HG02571 (cell line): Measurements from ENCODE around the gene MEIS2.

Experiments
- ATAC-seq: cut with Tn5 transposase; IDR thresholded peaks from one replicate; pipeline ENCODE4 v1.9.1; 2021; ENCODE audit warnings: mild to moderate bottlenecking, moderate library complexity; ENCODE audit not compliant: unreplicated experiment

MEIS2 gene

GRCh38 chr15:36881516-36881915 lies 218.8 kb downstream of the MEIS2 start:
- no peak for ATAC-seq

GRCh38 chr15:36880913-36881460 lies 219.4 kb downstream of the MEIS2 start:
- ATAC-seq = no peak

- no peak for ATAC-seq
These were observed 220.0 kb downstream of the MEIS2 start for GRCh38 chr15:36880224-36880912.

GRCh38 chr15:36879568-36880222 lies 220.7 kb downstream of the MEIS2 start:
- ATAC-seq = no peak

GRCh38 chr15:36878684-36879262 lies 221.6 kb downstream of the MEIS2 start:
- no peak for ATAC-seq

DNA sequence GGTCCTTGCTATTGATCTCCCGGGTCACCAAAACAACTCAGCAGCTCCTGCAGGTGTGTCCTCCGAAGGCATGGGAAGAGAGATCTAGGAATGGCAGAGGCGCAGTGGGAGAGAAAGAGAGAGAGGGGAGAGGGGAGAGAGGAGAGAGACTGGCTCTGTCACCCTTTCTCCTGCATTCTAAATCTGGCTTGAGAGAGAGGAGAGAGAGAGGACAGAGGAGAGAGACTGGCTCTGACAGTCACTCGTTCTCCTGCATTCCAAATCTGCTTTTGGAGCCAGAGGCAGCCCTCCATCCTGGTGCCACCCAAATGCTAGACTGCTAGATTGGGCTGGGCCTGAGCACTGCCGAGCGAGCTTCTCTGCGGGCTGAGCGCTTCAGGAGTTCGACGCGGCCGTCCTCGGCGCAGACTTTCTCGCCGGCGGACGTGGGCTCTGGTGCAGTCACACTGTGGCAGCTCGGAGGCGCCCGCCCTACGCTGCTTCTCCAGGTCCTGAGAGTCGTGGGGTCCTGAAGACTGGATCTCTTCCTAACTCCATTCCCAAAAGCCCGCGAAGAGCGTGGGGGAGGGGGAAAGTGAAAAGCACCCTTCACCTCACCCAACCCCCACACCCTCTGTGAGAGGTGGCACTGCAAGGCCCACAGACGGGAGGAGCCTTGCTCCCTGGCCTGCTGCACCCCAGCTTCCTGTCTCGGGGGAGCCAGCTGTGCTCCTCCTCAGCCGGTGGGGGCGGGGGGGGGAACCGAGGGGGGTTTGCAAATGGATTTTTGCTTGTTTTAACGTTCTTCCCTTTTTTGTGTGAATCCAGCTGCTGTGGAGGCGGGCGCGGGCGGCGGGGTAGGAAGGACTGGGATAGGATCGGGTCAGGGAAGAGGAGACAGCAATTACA lies 222.3 kb downstream of the MEIS2 start:
- no peak for ATAC-seq

- no peak for ATAC-seq
These were observed 223.1 kb downstream of the MEIS2 start for GRCh38 chr15:36877294-36877693.

DNA sequence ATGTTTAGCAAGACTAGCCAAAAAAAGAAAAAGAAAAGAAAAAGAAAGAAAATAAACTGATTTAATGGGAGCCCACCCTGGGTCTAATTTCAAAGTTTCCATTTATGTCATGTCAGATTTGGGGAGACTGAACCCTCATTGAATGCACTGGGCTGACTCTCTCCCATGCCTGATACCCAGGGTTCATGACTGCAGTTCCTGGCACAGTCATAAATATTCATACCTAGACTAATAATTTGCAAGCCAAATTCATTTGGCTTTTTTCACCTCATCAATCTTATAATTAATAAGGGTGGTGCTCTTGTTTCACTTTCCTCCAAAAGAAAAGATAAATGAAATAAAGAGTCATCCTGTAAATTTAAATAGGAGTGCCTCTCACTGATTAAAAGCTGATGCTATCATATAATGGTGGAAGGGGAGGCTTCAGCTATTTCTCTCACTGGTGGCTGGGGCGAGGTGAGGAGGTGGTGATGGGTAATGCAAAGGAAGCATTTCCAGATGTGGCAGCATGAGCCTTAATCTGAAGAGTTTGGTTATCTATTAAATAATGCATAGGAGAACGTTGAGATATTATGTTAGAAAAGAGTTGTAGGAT lies 224.5 kb downstream of the MEIS2 start:
- ATAC-seq = no peak

DNA sequence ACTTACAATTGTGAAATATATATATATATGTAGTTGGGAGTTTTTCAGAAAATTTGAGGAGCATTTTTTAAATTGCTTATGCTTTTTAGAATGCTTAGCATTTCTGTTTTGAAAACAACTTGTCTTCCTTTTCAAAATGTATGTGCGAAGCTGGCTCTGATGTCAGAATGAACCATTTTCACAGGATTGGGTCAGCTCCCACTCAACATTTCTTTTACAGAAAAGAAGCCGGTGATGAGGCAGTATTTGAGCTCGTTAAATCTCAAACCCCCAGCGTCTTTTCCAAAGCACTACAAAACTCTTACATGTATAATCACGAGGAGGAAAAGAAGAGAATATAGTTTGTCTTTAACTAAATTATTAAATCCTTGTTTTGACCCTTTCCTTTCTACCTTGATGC lies 225.4 kb downstream of the MEIS2 start:
- no peak for ATAC-seq

DNA sequence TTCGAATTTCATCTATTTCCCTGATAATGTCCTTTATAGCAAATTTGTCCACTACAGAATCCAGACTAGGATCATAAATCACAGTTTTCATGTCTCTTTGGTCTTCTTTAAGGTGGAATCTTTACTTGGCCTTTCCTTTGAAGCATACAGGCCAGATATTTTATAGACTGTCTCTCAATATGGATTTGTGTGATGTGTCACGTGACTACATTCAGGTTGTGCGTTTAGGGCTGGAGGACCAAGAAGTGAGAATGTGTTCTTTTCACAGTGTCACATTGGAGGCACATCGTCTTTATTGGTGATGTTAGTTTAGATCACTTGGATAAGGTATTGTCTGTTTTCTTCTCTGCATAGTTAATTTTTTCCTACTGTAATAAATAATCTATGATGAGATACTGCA lies 232.9 kb downstream of the MEIS2 start:
- ATAC-seq = no peak

DNA sequence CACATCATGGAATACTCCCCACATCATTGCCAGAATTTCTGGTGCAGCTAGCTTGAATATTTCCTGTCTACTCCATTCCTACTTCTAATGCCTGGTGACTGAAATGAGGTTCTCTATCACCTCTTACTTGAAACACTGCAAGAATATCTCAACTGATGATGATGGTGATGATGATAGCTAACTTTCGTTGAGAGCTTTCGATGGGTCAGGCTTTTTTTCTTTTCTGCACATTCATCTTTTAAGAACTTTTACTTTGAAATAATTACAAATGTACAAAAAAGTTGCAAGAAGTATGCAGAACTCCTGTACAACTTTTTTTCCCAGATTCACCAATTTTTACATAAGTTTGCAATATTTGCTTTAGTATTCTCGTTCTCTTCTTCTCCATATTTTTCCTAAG lies 233.5 kb downstream of the MEIS2 start:
- no peak for ATAC-seq

DNA sequence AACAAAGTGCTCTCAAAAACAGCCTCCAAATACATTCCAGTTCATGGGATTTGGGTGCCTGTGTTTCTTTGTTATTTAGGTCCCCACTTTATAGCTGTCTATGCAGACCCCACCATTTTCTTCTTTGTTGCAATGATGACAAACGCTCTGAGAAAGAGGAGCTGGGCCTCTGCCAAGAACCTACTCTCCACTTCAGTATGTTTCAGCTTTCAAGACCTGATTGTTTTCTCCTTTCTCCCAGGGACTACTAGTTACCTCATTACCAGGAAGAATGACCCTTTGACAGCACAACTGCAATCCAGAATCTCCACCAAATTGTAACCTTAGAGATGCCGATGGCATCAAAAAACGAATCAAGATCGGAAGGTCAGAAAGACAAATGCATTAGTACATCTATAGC lies 236.8 kb downstream of the MEIS2 start:
- ATAC-seq = no peak

DNA sequence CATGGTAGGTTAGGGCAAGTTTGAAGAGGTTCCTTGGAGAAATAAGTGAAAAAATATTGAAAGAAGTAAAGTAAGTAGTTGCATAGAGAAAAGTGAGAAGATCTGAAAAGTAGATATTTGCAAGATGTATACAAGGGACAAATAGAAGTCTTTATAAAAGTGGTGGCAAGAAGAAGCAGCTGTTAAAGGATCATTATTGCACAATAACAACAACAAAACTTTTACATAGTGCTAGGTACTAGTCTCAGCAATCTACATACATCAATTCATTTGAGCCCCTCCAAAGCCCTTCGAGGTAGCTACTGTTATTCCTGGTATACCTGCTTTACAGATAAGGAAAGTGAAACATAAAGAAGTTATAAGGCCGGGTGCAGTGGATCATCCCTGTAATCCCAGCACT lies 239.6 kb downstream of the MEIS2 start:
- ATAC-seq = no peak

DNA sequence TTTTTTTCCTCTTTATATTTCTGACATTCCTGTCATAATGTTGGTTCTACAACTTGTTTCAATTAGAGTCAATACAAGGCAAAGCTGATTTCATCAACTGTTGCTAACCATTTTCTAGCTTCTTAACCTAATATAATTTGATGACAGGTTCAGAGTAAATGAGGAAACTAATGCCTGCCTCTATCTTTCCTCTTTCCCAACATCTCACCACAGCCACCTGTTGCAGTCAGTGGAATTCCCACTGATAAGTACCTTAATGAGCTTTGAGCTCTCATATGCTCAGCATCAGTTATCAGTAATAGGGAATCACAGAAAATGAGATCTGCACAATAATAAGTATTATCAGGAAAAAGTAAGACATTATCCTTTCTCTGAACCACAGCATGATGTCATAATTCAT lies 241.9 kb downstream of the MEIS2 start:
- no peak for ATAC-seq

- no peak for ATAC-seq
These were observed 243.9 kb downstream of the MEIS2 start for GRCh38 chr15:36856339-36856973.

DNA sequence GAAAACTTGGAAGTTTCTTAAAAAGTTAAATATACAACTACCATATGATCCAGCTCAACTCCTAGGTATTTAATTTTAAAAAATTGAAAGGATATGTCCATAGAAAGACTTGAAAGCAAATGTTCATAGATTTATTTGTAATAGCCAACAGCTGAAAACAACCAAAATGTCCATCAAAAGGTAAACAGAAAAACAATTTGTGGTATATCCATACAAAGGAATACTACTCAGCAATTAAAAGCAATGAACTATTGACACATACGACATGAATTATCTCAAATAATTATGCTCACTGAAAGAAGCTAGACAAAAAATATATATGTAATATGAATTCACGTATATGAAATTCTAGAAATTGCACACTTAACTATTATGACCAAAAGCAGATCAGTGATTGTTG lies 249.5 kb downstream of the MEIS2 start:
- ATAC-seq = no peak

GRCh38 chr15:36845270-36845669 lies 255.1 kb downstream of the MEIS2 start:
- no peak for ATAC-seq

GRCh38 chr15:36844534-36844998 lies 255.8 kb downstream of the MEIS2 start:
- ATAC-seq = no peak

DNA sequence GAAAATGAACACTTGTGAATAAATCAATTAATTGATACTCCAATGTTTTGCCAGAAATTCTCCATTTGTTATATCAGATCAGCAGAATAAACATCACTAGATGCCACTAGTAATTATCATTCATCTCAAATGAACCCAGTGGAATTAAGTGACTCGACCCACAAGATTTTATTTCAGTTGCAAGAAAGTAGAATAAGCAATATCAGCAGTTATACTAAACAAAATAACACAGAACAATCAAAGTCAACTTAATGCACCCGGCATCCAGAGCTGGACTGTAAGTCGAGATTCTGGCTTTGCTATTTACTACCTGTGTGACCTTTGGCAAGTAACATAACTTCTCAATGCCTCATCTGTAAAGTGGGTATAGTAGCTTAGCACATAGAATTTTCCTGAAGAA lies 256.5 kb downstream of the MEIS2 start:
- no peak for ATAC-seq

GRCh38 chr15:36841193-36841592 lies 259.2 kb downstream of the MEIS2 start:
- no peak for ATAC-seq
